SK-N-MC (cell line): ENCODE measurements around the gene BNIP3.

ENCODE experiments used
- DNase-seq: peaks from one replicate; pipeline ENCODE4 v3.0.0-alpha.2; 2011; ENCODE audit warnings: low read depth, low spot score
- H3K27ac ChIP-seq: fragments of 200-600 bp; sonication (generic); 2 replicates; pipeline ENCODE4 v1.5.1; 2016; ENCODE audit warnings: mixed run types
- H3K36me3 ChIP-seq: fragments of 200-600 bp; sonication (generic); 2 replicates; pipeline ENCODE4 v1.6.1; 2017; ENCODE audit warnings: antibody characterized with exemption, low read length, mixed read lengths; ENCODE audit not compliant: insufficient read depth
- H3K4me3 ChIP-seq: fragments of 200-600 bp; sonication (generic); 2 replicates; pipeline ENCODE4 v1.5.1; 2016
- H3K9ac ChIP-seq: fragments of 200-600 bp; sonication (generic); 2 replicates; pipeline ENCODE4 v1.8.0; 2017; ENCODE audit warnings: mixed run types, mixed read lengths; ENCODE audit not compliant: insufficient read length
- H3K9me3 ChIP-seq: fragments of 200-600 bp; sonication (generic); 2 replicates; pipeline ENCODE4 v1.6.1; 2017; ENCODE audit warnings: low read depth, mild to moderate bottlenecking, antibody characterized with exemption, low read length, moderate library complexity, mixed read lengths
- EZH2 ChIP-seq: fragments of 200-600 bp; sonication (generic); IDR thresholded peaks from one replicate; pipeline ENCODE4 v1.6.1; 2017; ENCODE audit warnings: antibody characterized with exemption
- FOXP2 ChIP-seq: optimal IDR thresholded peaks from 2 replicates; pipeline ENCODE3; 2011; ENCODE audit warnings: mild to moderate bottlenecking, moderate library complexity; ENCODE audit not compliant: insufficient read depth; ENCODE audit errors: extremely low read length, control extremely low read depth
- POLR2AphosphoS5 ChIP-seq: IDR thresholded peaks from 2 replicates; pipeline ENCODE4 v1.6.1; 2012; ENCODE audit warnings: mild to moderate bottlenecking, low read depth, low read length, borderline replicate concordance

Gene BNIP3

GRCh38 chr10:131975796-131976195 lies 5.9 kb downstream of the BNIP3 start:
- Histone ChIP-seq H3K9me3 (no peaks in the 10 kb centered on the region), H3K9ac (no peak overlapping the region), H3K27ac (no peak overlapping the region), H3K4me3 (no peak overlapping the region), H3K36me3 (no peaks in the 10 kb centered on the region)
- no peak for TF ChIP-seq EZH2
- no peak for TF ChIP-seq FOXP2
- no peak for TF ChIP-seq POLR2AphosphoS5
- DNase-seq: no peak

- TF ChIP-seq POLR2AphosphoS5: no peak
- no peak for TF ChIP-seq EZH2
- no peak for TF ChIP-seq FOXP2
- H3K9ac ChIP-seq: no peak overlapping the region
- DNase-seq: no peak
- H3K27ac ChIP-seq: no peak overlapping the region
- no peaks in the 10 kb centered on the region for H3K9me3 ChIP-seq
- no peaks in the 10 kb centered on the region for H3K36me3 ChIP-seq
- H3K4me3 ChIP-seq: no peak overlapping the region
Observed at GRCh38 chr10:131975003-131975402, 6.7 kb downstream of the BNIP3 start.

- H3K4me3 ChIP-seq: no peak overlapping the region
- no peak for DNase-seq
- no peak for TF ChIP-seq FOXP2
- no peak for TF ChIP-seq POLR2AphosphoS5
- no peak for TF ChIP-seq EZH2
- H3K9ac ChIP-seq: no peak overlapping the region
- no peaks in the 10 kb centered on the region for H3K36me3 ChIP-seq
- H3K27ac ChIP-seq: no peak overlapping the region
- H3K9me3 ChIP-seq: no peaks in the 10 kb centered on the region
Observed at GRCh38 chr10:131974034-131974817, 7.5 kb downstream of the BNIP3 start.

GRCh38 chr10:131973160-131973951 lies 8.4 kb downstream of the BNIP3 start:
- H3K36me3 ChIP-seq: no peaks in the 10 kb centered on the region
- no peak overlapping the region for H3K9ac ChIP-seq
- no peaks in the 10 kb centered on the region for H3K9me3 ChIP-seq
- no peak for DNase-seq
- H3K27ac ChIP-seq: no peak overlapping the region
- TF ChIP-seq FOXP2 (no peak), POLR2AphosphoS5 (no peak), EZH2 (no peak)
- no peak overlapping the region for H3K4me3 ChIP-seq

GRCh38 chr10:131972474-131973071 lies 9.2 kb downstream of the BNIP3 start:
- Histone ChIP-seq H3K9ac (no peak overlapping the region), H3K4me3 (no peak overlapping the region), H3K9me3 (no peaks in the 10 kb centered on the region), H3K27ac (no peak overlapping the region), H3K36me3 (no peaks in the 10 kb centered on the region)
- TF ChIP-seq EZH2 (no peak), FOXP2 (no peak), POLR2AphosphoS5 (no peak)
- DNase-seq: no peak

- Histone ChIP-seq H3K9me3 (no peaks in the 10 kb centered on the region), H3K4me3 (no peak overlapping the region), H3K36me3 (no peaks in the 10 kb centered on the region), H3K27ac (no peak overlapping the region), H3K9ac (no peak overlapping the region)
- no peak for DNase-seq
- no peak for TF ChIP-seq FOXP2
Observed at GRCh38 chr10:131971591-131971990, 10.1 kb downstream of the BNIP3 start.

GRCh38 chr10:131970946-131971345 lies 10.8 kb downstream of the BNIP3 start:
- H3K4me3 ChIP-seq: no peak overlapping the region
- no peaks in the 10 kb centered on the region for H3K9me3 ChIP-seq
- no peak overlapping the region for H3K27ac ChIP-seq
- no peak for TF ChIP-seq FOXP2
- TF ChIP-seq POLR2AphosphoS5: no peak
- TF ChIP-seq EZH2: no peak
- no peaks in the 10 kb centered on the region for H3K36me3 ChIP-seq
- no peak overlapping the region for H3K9ac ChIP-seq
- DNase-seq: no peak

GRCh38 chr10:131968949-131969348 lies 12.8 kb downstream of the BNIP3 start:
- DNase-seq: no peak
- H3K9ac ChIP-seq: no peak overlapping the region
- H3K36me3 ChIP-seq: no peaks in the 10 kb centered on the region
- H3K4me3 ChIP-seq: no peak overlapping the region
- H3K9me3 ChIP-seq: no peaks in the 10 kb centered on the region
- TF ChIP-seq POLR2AphosphoS5 (no peak), EZH2 (no peak), FOXP2 (no peak)
- no peak overlapping the region for H3K27ac ChIP-seq
